WTC11 (cell line): ENCODE measurements around the gene PAN2.

ENCODE experiments used
- CTCF ChIP-seq: fragments of 200-600 bp; IDR thresholded peaks from 2 replicates; pipeline ENCODE4 v1.8.0; 2022; ENCODE audit warnings: antibody characterized with exemption
- ESRRA ChIP-seq: sonication (generic); formaldehyde crosslinking; IDR thresholded peaks from 2 replicates; pipeline ENCODE4 v1.8.1; 2022; ENCODE audit warnings: mild to moderate bottlenecking, missing genetic modification reagents, borderline replicate concordance
- FOXJ3 ChIP-seq: sonication (generic); formaldehyde crosslinking; IDR thresholded peaks from 2 replicates; pipeline ENCODE4 v1.9.0; 2021; ENCODE audit warnings: missing genetic modification reagents, mild to moderate bottlenecking, borderline replicate concordance
- GABPB1 ChIP-seq: sonication (generic); formaldehyde crosslinking; IDR thresholded peaks from 2 replicates; pipeline ENCODE4 v1.8.1; 2023; ENCODE audit warnings: mild to moderate bottlenecking, missing genetic modification reagents
- NR3C1 ChIP-seq: sonication (generic); formaldehyde crosslinking; conservative IDR thresholded peaks from 2 replicates; pipeline ENCODE4 v1.8.1; 2023; ENCODE audit warnings: low read depth, mild to moderate bottlenecking, missing genetic modification reagents
- SP1 ChIP-seq: sonication (generic); formaldehyde crosslinking; conservative IDR thresholded peaks from 2 replicates; pipeline ENCODE4 v1.8.1; 2022; ENCODE audit warnings: missing genetic modification reagents
- TEAD1 ChIP-seq: sonication (generic); formaldehyde crosslinking; IDR thresholded peaks from 2 replicates; pipeline ENCODE4 v1.8.0; 2022; ENCODE audit warnings: mild to moderate bottlenecking, missing genetic modification reagents
- TF ChIP-seq, protein P1 (sequence below): sonication (generic); formaldehyde crosslinking; IDR thresholded peaks from 2 replicates; pipeline ENCODE4 v1.8.1; 2022; ENCODE audit warnings: low read depth, missing genetic modification reagents, borderline replicate concordance
- TF ChIP-seq, protein P2 (sequence below): sonication (generic); formaldehyde crosslinking; conservative IDR thresholded peaks from 2 replicates; pipeline ENCODE4 v1.8.1; 2022; ENCODE audit warnings: mild to moderate bottlenecking, missing genetic modification reagents

DNA sequence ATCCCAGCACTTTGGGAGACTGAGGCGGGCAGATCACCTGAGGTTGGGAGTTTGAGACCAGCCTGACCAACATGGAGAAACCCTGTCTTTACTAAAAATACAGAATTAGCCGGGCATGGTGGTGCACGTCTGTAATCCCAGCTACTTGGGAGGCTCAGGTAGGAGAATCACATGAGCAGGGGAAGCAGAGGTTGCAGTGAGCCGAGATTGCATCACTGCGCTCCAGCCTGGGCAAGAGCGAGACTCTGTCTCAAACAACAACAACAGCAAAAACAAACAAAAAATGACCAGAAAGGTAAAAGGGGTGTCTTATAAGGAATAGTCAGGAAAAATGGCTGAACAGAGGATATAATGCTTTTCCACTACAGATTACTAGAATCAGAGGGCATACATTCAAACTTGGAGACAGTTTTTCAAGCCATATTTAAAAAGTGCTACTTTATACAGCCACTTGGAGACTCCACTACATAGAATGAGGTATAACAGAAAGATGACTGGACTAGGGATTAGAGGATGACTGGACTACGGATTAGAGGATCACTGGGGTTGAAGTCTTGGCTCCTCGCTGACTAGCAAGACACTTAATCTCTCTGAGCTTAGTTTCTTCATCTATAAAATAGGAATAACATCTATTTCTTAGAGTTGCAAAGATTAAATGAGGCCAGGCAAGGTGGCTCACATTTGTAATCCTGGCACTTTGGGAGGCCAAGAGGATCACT lies 28.8 kb downstream of the PAN2 start:
- TF ChIP-seq NR3C1 (CRISPR knock-in tag) (no peak), CTCF (no peak), GABPB1 (CRISPR knock-in tag) (no peak), ESRRA (CRISPR knock-in tag) (no peak), SP1 (CRISPR knock-in tag) (no peak), TEAD1 (no peak), FOXJ3 (CRISPR knock-in tag) (no peak)
- TF ChIP-seq, protein P1, sequence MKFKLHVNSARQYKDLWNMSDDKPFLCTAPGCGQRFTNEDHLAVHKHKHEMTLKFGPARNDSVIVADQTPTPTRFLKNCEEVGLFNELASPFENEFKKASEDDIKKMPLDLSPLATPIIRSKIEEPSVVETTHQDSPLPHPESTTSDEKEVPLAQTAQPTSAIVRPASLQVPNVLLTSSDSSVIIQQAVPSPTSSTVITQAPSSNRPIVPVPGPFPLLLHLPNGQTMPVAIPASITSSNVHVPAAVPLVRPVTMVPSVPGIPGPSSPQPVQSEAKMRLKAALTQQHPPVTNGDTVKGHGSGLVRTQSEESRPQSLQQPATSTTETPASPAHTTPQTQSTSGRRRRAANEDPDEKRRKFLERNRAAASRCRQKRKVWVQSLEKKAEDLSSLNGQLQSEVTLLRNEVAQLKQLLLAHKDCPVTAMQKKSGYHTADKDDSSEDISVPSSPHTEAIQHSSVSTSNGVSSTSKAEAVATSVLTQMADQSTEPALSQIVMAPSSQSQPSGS: no peak
- TF ChIP-seq, protein P2, sequence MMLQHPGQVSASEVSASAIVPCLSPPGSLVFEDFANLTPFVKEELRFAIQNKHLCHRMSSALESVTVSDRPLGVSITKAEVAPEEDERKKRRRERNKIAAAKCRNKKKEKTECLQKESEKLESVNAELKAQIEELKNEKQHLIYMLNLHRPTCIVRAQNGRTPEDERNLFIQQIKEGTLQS (CRISPR knock-in tag): no peak
